HCT116 (cell line): ENCODE measurements around the gene PHF8.

ENCODE experiments used
- ATF3 ChIP-seq: IDR thresholded peaks from 2 replicates; pipeline ENCODE4 v1.6.1; 2012
- CTCF ChIP-seq, 3 experiments: fragments of 200-600 bp in 1 of 3; sonication (generic) in 1 of 3; IDR thresholded peaks in 2 of 3; conservative IDR thresholded peaks in 1 of 3; 2 replicates each; pipeline ENCODE4 v1.5.1; 2012 to 2017; ENCODE audit warnings: low read depth in 2 of 3, low read length in 2 of 3, antibody characterized with exemption in 1 of 3, borderline replicate concordance in 1 of 3, control low read depth in 1 of 3, mild to moderate bottlenecking in 1 of 3, mixed read lengths in 1 of 3, mixed run types in 1 of 3, moderate library complexity in 1 of 3; ENCODE audit not compliant: insufficient read depth in 1 of 3
- ELF1 ChIP-seq: IDR thresholded peaks from 2 replicates; pipeline ENCODE4 v1.6.1; 2012; ENCODE audit warnings: low read depth, borderline replicate concordance
- EZH2 ChIP-seq: fragments of 200-600 bp; sonication (generic); IDR thresholded peaks from 2 replicates; pipeline ENCODE4 v1.6.1; 2017; ENCODE audit warnings: antibody characterized with exemption, mixed run types
- POLR2A ChIP-seq: IDR thresholded peaks from 2 replicates; pipeline ENCODE4 v1.7.0; 2011; ENCODE audit warnings: borderline replicate concordance; ENCODE audit not compliant: insufficient read depth, insufficient read length; ENCODE audit errors: extremely low read depth
- RAD21 ChIP-seq: IDR thresholded peaks from 2 replicates; pipeline ENCODE4 v1.6.1; 2012; ENCODE audit warnings: low read depth, mild to moderate bottlenecking
- REST ChIP-seq: IDR thresholded peaks from 2 replicates; pipeline ENCODE4 v1.6.1; 2012; ENCODE audit warnings: low read depth
- SP1 ChIP-seq: IDR thresholded peaks from 2 replicates; pipeline ENCODE4 v1.6.1; 2012; ENCODE audit warnings: low read depth
- SRF ChIP-seq: IDR thresholded peaks from 2 replicates; pipeline ENCODE4 v1.6.1; 2012; ENCODE audit warnings: low read depth
- ZFX ChIP-seq: fragments of 450-650 bp; IDR thresholded peaks from 2 replicates; pipeline ENCODE4 v1.6.1; 2017

- TF ChIP-seq CTCF (IDR thresholded peaks at IDR 0.05 in 2 of 3, conservative IDR thresholded peaks at IDR 0.05 in 1 of 3; ENCODE audit: borderline replicate concordance in 1 of 3, insufficient read depth in 1 of 3, low read depth in 2 of 3, low read length in 2 of 3) = no peak
- no peak for TF ChIP-seq POLR2A
- TF ChIP-seq EZH2 = no peak
- no peak for TF ChIP-seq SP1
- TF ChIP-seq ELF1 = no peak
- TF ChIP-seq ZFX = no peak
- no peak for TF ChIP-seq RAD21
- TF ChIP-seq ATF3 = no peak
- TF ChIP-seq REST = no peak
- TF ChIP-seq SRF = no peak
These were observed 51.7 kb downstream of the PHF8 start for GRCh38 chrX:53992589-53992988.
